WTC11 (cell line): Measurements from ENCODE around the gene ZSCAN29.
"Not testable (repeated sequence)": the region's sequence is repeated elsewhere in the genome, so short reads cannot be mapped to it uniquely, and the experiment has no call there.

Experiments used
- CTCF ChIP-seq: fragments of 200-600 bp; IDR thresholded peaks from 2 replicates; pipeline ENCODE4 v1.8.0; 2022; ENCODE audit warnings: antibody characterized with exemption
- FOXP1 ChIP-seq: sonication (generic); formaldehyde crosslinking; IDR thresholded peaks from 2 replicates; pipeline ENCODE4 v1.8.0; 2022; ENCODE audit warnings: missing genetic modification reagents, mild to moderate bottlenecking, moderate library complexity, borderline replicate concordance
- GTF2I ChIP-seq: fragments of 250-450 bp; sonication (Bioruptor Pico); conservative IDR thresholded peaks from 2 replicates; pipeline ENCODE4 v1.4.0; 2021; ENCODE audit warnings: mild to moderate bottlenecking
- KAT7 ChIP-seq: sonication (generic); formaldehyde crosslinking; IDR thresholded peaks from 2 replicates; pipeline ENCODE4 v1.8.1; 2023; ENCODE audit warnings: missing genetic modification reagents, mild to moderate bottlenecking, borderline replicate concordance
- NFYB ChIP-seq: sonication (generic); formaldehyde crosslinking; conservative IDR thresholded peaks from 2 replicates; pipeline ENCODE4 v1.8.0; 2022; ENCODE audit warnings: low read depth, missing genetic modification reagents
- TF ChIP-seq, protein P1 (sequence below): sonication (generic); formaldehyde crosslinking; conservative IDR thresholded peaks from 2 replicates; pipeline ENCODE4 v1.8.1; 2022; ENCODE audit warnings: mild to moderate bottlenecking, missing genetic modification reagents

DNA sequence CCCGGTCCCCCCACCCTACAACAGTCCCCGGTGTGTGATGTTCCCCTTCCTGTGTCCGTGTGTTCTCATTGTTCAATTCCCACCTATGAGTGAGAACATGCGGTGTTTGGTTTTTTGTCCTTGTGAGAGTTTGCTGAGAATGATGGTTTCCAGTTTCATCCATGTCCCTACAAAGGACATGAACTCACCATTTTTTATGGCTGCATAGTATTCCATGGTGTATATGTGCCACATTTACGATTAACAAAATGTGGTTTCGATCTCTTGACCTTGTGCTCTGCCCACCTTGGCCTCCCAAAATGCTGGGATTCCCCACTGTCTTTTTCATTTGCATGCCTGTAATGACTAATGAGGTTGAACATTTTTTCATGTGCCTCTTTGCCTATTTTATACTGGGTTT, 22.7 kb upstream of the ZSCAN29 start:
- not testable (repeated sequence) for TF ChIP-seq NFYB (CRISPR knock-in tag); CTCF; KAT7 (CRISPR knock-in tag); GTF2I (CRISPR knock-in tag); FOXP1 (CRISPR knock-in tag)
- TF ChIP-seq, protein P1, sequence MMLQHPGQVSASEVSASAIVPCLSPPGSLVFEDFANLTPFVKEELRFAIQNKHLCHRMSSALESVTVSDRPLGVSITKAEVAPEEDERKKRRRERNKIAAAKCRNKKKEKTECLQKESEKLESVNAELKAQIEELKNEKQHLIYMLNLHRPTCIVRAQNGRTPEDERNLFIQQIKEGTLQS = not testable (repeated sequence)
